ENCODE measurements around the gene ZNF264. TPM values are rescaled to one million over a fixed set of nuclear protein-coding genes. Genes with fewer than 3 reads are reported as not detected.
"Not testable (repeated sequence)": the region's sequence is repeated elsewhere in the genome, so short reads cannot be mapped to it uniquely, and the experiment has no call there.

Gene ZNF264
- total RNA-seq, 6 experiments from 2014 or later: 9.9 to 14.4 (median 12.1) TPM

DNA sequence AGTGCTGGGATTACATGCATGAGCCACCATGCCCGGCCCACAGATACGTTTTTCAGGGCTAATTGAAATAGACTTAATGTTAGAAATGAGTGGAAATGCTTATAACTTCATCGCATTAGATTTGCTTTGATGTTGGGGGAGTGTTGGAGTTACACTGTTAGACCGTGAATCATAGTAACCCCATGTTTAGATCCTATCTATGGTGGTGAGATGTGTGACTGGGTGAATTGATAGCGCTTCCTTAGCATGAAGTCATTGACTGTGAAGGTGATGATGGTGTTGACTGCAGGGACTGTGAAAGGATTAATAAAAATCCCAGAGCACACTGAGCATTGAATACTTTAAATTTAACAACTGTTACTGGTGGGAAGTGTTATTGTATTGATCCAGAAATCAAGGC, 1.7 kb downstream of the ZNF264 start:
- Histone ChIP-seq H3K27ac (no peak overlapping the region), H3K9me3 (no peaks in the 10 kb centered on the region), H3K27me3 (no peaks in the 10 kb centered on the region), H3K36me3 (peaks cover 0 to 30% (median 14%) of the 10 kb centered on the region in 4 donors), H3K4me1 (peaks cover 0 to 11% (median 0%) of the 10 kb centered on the region in 4 donors), H3K4me3 (peak overlapping the region in 1 of 3 donors; percentile 97)
- TF ChIP-seq POLR2A (IDR thresholded peaks at IDR 0.05): no peak
- TF ChIP-seq, protein P1, sequence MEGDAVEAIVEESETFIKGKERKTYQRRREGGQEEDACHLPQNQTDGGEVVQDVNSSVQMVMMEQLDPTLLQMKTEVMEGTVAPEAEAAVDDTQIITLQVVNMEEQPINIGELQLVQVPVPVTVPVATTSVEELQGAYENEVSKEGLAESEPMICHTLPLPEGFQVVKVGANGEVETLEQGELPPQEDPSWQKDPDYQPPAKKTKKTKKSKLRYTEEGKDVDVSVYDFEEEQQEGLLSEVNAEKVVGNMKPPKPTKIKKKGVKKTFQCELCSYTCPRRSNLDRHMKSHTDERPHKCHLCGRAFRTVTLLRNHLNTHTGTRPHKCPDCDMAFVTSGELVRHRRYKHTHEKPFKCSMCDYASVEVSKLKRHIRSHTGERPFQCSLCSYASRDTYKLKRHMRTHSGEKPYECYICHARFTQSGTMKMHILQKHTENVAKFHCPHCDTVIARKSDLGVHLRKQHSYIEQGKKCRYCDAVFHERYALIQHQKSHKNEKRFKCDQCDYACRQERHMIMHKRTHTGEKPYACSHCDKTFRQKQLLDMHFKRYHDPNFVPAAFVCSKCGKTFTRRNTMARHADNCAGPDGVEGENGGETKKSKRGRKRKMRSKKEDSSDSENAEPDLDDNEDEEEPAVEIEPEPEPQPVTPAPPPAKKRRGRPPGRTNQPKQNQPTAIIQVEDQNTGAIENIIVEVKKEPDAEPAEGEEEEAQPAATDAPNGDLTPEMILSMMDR (IDR thresholded peaks at IDR 0.05): no peak
- DNase-seq (no peak), ATAC-seq (no peak)
- 93% methylated on average over 5 of the region's 5 CpGs for WGBS (ENCODE audit: insufficient coverage, low coverage, low lambda C conversion rate, missing lambda C conversion rate)
- intact Hi-C loops (cut with DNase I): no loop called here

DNA sequence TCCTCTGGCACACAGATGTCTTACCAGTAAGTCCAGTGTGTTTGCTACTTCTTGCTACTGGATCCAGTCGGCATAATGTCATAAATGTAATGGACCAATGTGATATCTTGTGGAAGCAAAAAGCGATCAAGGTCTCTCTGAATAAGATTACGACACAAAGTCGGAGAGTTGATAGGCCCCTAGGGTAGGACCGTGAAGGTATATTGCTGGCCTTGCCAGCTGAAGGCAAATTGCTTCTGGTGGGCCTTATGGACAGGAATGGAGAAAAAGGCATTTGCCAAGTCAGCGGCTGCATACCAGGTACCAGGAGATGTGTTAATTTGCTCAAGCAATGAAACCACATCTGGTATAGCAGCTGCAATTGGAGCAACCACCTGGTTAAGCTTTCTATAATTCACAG, 6.6 kb downstream of the ZNF264 start:
- H3K9me3 ChIP-seq; H3K4me1 ChIP-seq; H3K27ac ChIP-seq; DNase-seq; intact Hi-C loops (cut with DNase I); H3K4me3 ChIP-seq; H3K27me3 ChIP-seq; ATAC-seq: not testable (repeated sequence)
- H3K36me3 ChIP-seq: peaks cover 0 to 34% (median 14%) of the 10 kb centered on the region in 4 donors
- 100% methylated on average over 5 of the region's 6 CpGs for whole genome bisulfite sequencing (ENCODE audit: insufficient coverage, low coverage, low lambda C conversion rate, missing lambda C conversion rate)

DNA sequence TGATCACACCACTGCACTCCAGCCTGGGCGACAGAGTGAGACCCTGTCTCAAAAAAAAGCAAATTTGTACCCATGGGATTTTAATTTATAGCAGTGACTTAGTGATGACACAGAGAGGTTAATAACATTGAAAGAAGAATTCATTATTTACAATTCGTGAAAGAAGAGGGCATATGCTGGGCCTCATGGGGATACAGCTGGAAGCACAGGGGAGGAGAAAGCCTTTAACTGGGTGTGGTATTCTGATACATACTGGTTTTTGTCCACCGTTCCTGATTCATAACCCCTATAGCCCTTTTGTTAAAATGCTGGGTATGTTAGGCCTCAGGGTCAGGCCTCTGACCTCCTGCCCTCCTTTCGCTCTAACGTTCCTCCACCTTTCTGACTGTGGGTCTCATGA, 10.9 kb downstream of the ZNF264 start:
- DNase-seq (no peak), ATAC-seq (no peak)
- Histone ChIP-seq H3K4me3 (no peak overlapping the region), H3K36me3 (peaks cover 0 to 15% (median 3%) of the 10 kb centered on the region in 4 donors), H3K4me1 (no peaks in the 10 kb centered on the region), H3K9me3 (no peaks in the 10 kb centered on the region), H3K27me3 (no peaks in the 10 kb centered on the region), H3K27ac (no peak overlapping the region)
- TF ChIP-seq, protein P1 (IDR thresholded peaks at IDR 0.05): no peak
- no peak for TF ChIP-seq POLR2A (IDR thresholded peaks at IDR 0.05)
- 64% methylated on average over 4 of the region's 5 CpGs for WGBS (ENCODE audit: insufficient coverage, low coverage, low lambda C conversion rate, missing lambda C conversion rate)
- intact Hi-C loops (cut with DNase I): no loop called here

DNA sequence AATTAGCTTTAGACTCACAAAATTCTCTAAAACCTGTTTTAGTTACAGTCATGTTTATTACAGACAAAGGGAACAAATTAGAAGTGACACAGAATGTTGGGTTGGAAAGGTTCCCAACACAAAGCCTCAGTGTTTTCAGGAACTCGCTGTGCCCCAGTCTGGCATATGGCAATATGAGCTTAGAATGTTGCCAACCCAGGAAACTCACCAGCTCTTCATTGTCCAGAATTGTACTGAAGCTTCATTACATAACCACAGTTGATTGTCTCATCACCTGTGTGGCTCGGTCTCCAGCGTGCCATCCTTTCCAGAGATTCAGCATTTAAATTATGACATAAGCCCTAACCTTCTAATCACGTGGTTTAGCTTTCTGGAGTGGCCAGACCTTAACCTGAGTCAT, 19.1 kb downstream of the ZNF264 start:
- Histone ChIP-seq H3K9me3 (peaks cover 0 to 14% (median 0%) of the 10 kb centered on the region in 4 donors), H3K36me3 (peaks cover 0 to 48% (median 29%) of the 10 kb centered on the region in 4 donors), H3K27ac (no peak overlapping the region), H3K4me3 (no peak overlapping the region), H3K27me3 (no peaks in the 10 kb centered on the region), H3K4me1 (no peaks in the 10 kb centered on the region)
- 96% methylated on average over 4 of the region's 4 CpGs for WGBS (ENCODE audit: insufficient coverage, low coverage, low lambda C conversion rate, missing lambda C conversion rate)
- TF ChIP-seq POLR2A (IDR thresholded peaks at IDR 0.05): no peak
- TF ChIP-seq, protein P1 (IDR thresholded peaks at IDR 0.05): no peak
- no peak for DNase-seq
- no peak for ATAC-seq
- intact Hi-C loops (cut with DNase I): no loop called here

DNA sequence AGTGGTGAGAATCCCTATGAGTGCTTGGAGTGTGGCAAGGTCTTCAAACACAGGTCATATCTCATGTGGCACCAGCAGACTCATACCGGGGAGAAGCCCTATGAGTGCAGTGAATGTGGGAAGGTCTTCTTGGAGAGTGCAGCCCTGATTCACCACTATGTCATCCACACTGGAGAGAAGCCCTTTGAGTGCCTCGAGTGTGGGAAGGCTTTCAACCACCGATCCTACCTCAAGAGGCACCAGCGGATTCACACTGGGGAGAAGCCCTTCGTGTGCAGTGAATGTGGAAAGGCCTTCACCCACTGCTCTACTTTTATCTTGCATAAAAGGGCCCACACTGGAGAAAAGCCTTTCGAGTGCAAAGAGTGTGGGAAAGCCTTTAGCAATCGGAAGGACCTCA, 20.8 kb downstream of the ZNF264 start:
- Histone ChIP-seq H3K27me3 (no peaks in the 10 kb centered on the region), H3K4me1 (no peaks in the 10 kb centered on the region), H3K9me3 (peaks cover 0 to 14% (median 0%) of the 10 kb centered on the region in 4 donors), H3K27ac (no peak overlapping the region), H3K4me3 (no peak overlapping the region), H3K36me3 (peaks cover 0 to 41% (median 26%) of the 10 kb centered on the region in 4 donors)
- intact Hi-C loops (cut with DNase I): no loop called here
- DNase-seq: no peak
- no peak for TF ChIP-seq POLR2A (IDR thresholded peaks at IDR 0.05)
- TF ChIP-seq, protein P1 (IDR thresholded peaks at IDR 0.05): no peak
- 94% methylated on average over 3 of the region's 7 CpGs for WGBS (ENCODE audit: insufficient coverage, low coverage, low lambda C conversion rate, missing lambda C conversion rate)
- no peak for ATAC-seq
